MCF 10A (cell line): ENCODE measurements around the gene MRPL20. TPM values are rescaled to one million over a fixed set of nuclear protein-coding genes. Genes with fewer than 3 reads are reported as not detected.

ENCODE experiments used
- BruUV-seq: library from RNA; stranded (reverse); fragments of 400-500 nt; replicated peaks from 2 replicates; lab custom pipeline; 2021; lab: Mats Ljungman, UMichigan
- CTCF ChIA-PET: fragments of 300-600 bp; sonication (Branson Sonifier 250); formaldehyde crosslinking; extraction: SDS; loops from one replicate; lab custom pipeline; 2021; ENCODE audit warnings: antibody characterized with exemption, inconsistent platforms; lab: Yijun Ruan, JAX
- POLR2A ChIA-PET: fragments of 300-600, 350-650 bp; sonication (Branson Sonifier 250); formaldehyde crosslinking; extraction: SDS; loops from one replicate; lab custom pipeline; 2020; ENCODE audit warnings: antibody characterized with exemption, inconsistent platforms; lab: Yijun Ruan, JAX
- DNase-seq: peaks from one replicate; pipeline ENCODE4 v3.0.0-alpha.2; 2018; ENCODE audit not compliant: unreplicated experiment
- H3K27ac Mint-ChIP-seq: one replicate; pipeline ENCODE4 v1.8.0; 2022; ENCODE audit warnings: mild to moderate bottlenecking, low read depth, mixed read lengths; ENCODE audit not compliant: unreplicated experiment
- H3K27me3 Mint-ChIP-seq: one replicate; pipeline ENCODE4 v1.8.0; 2022; ENCODE audit warnings: mixed read lengths; ENCODE audit not compliant: insufficient read depth, unreplicated experiment
- H3K36me3 Mint-ChIP-seq: one replicate; pipeline ENCODE4 v1.8.0; 2022; ENCODE audit warnings: mild to moderate bottlenecking, moderate library complexity, mixed read lengths; ENCODE audit not compliant: insufficient read depth, unreplicated experiment
- H3K4me1 Mint-ChIP-seq: one replicate; pipeline ENCODE4 v1.8.0; 2022; ENCODE audit warnings: mixed read lengths; ENCODE audit not compliant: insufficient read depth, unreplicated experiment
- H3K4me3 Mint-ChIP-seq: one replicate; pipeline ENCODE4 v1.8.0; 2022; ENCODE audit warnings: mild to moderate bottlenecking, moderate library complexity, mixed read lengths; ENCODE audit not compliant: unreplicated experiment
- H3K9me3 Mint-ChIP-seq: one replicate; pipeline ENCODE4 v1.8.0; 2022; ENCODE audit warnings: mixed read lengths; ENCODE audit not compliant: unreplicated experiment
- CTCF ChIP-seq: fragments of 200-600 bp; IDR thresholded peaks from one replicate; pipeline ENCODE4 v1.8.0; 2022; ENCODE audit warnings: antibody characterized with exemption, mild to moderate bottlenecking; ENCODE audit not compliant: unreplicated experiment
- intact Hi-C: fragments of 100-400 bp; cut with micrococcal nuclease; formaldehyde crosslinking; loops from 2 replicates; pipeline ENCODE4 v1.14.1; 2022
- total RNA-seq: library from RNA; stranded (reverse); gene quantifications from 2 replicates; pipeline ENCODE4 v1.2.3, GENCODE V29; 2022

The MRPL20 gene
- total RNA-seq, 1 experiment from 2014 or later: 137 TPM

- POLR2A ChIA-PET: no interaction called here
- H3K4me3 Mint-ChIP-seq: peak overlapping the region; percentile 4
These were observed 46.5 kb downstream of the MRPL20 start for GRCh38 chr1:1360506-1361169.

GRCh38 chr1:1359664-1360468 is 47.2 kb downstream of the MRPL20 start:
- intact Hi-C loops: no loop called here
- H3K4me1 Mint-ChIP-seq: peaks cover 9% of the 10 kb centered on the region
- H3K9me3 Mint-ChIP-seq: no peaks in the 10 kb centered on the region
- no peak overlapping the region for H3K4me3 Mint-ChIP-seq
- ChIA-PET CTCF (interaction anchor here (0.8 kb wide), 1 partner anchor 13 kb away, joined by 3 read pairs; no protein-coding TSS in a partner anchor), POLR2A (no interaction called here)
- no peaks in the 10 kb centered on the region for H3K27me3 Mint-ChIP-seq
- peaks cover 2% of the 10 kb centered on the region for H3K36me3 Mint-ChIP-seq
- no peak for TF ChIP-seq CTCF
- H3K27ac Mint-ChIP-seq: no peak overlapping the region
- no peak for DNase-seq
- BruUV-seq: no TSS peak

More at GRCh38 chr1:1360506-1361169, 46.5 kb downstream of the MRPL20 start:
- BruUV-seq: no TSS peak
- Mint-ChIP-seq H3K36me3 (no peaks in the 10 kb centered on the region), H3K27ac (no peak overlapping the region), H3K4me1 (peaks cover 9% of the 10 kb centered on the region), H3K27me3 (no peaks in the 10 kb centered on the region), H3K9me3 (no peaks in the 10 kb centered on the region)
- intact Hi-C loops: no loop called here
- TF ChIP-seq CTCF: no peak
- CTCF ChIA-PET: interaction anchor here (0.8 kb wide), 1 partner anchor 12 kb away, joined by 3 read pairs; no protein-coding TSS in a partner anchor
- DNase-seq: peak; percentile 70

- no peaks in the 10 kb centered on the region for H3K27me3 Mint-ChIP-seq
- intact Hi-C loops: no loop called here
- ChIA-PET CTCF (no interaction called here), POLR2A (interaction anchor here (0.6 kb wide), 1 partner anchor 305 kb away, joined by 3 read pairs; no protein-coding TSS in a partner anchor)
- H3K36me3 Mint-ChIP-seq: peaks cover 5% of the 10 kb centered on the region
- TF ChIP-seq CTCF: no peak
- H3K27ac Mint-ChIP-seq: no peak overlapping the region
- peaks cover 9% of the 10 kb centered on the region for H3K4me1 Mint-ChIP-seq
- H3K9me3 Mint-ChIP-seq: no peaks in the 10 kb centered on the region
- DNase-seq: no peak
- no peak overlapping the region for H3K4me3 Mint-ChIP-seq
- no TSS peak for BruUV-seq
These were observed 47.8 kb downstream of the MRPL20 start for GRCh38 chr1:1359308-1359663.
